Spleen (tissue), 7 donors: ENCODE results near the gene DUSP9.

ENCODE experiments used
- POLR2AphosphoS5 ChIP-seq, 3 donors: sonication (generic); formaldehyde crosslinking; IDR thresholded peaks; one replicate each; pipeline ENCODE4 v1.5.1; 2017; ENCODE audit warnings: antibody characterized with exemption in 3 of 3
- TF ChIP-seq, protein P1 (sequence below), 11 experiments: fragments of 200-600 bp in 7 of 11; fragments of 450-650 bp in 4 of 11; sonication (generic) in 4 of 11; IDR thresholded peaks in 8 of 11; conservative IDR thresholded peaks in 3 of 11; 1 replicate in 7 of 11; 2 replicates in 4 of 11; pipeline versions ENCODE4 v1.4.0 to v1.8.0; 2016 to 2021; ENCODE audit warnings: antibody characterized with exemption in 11 of 11, inconsistent platforms in 4 of 11, mild to moderate bottlenecking in 1 of 11
- donor health status: DM: no; HTN: no; CAD: no; lungs with moderate emphysema.
- donor health status: DM: no; HTN: no; CAD: no.
- donor health status: DM: no; HTN: no; CAD: no.

DNA sequence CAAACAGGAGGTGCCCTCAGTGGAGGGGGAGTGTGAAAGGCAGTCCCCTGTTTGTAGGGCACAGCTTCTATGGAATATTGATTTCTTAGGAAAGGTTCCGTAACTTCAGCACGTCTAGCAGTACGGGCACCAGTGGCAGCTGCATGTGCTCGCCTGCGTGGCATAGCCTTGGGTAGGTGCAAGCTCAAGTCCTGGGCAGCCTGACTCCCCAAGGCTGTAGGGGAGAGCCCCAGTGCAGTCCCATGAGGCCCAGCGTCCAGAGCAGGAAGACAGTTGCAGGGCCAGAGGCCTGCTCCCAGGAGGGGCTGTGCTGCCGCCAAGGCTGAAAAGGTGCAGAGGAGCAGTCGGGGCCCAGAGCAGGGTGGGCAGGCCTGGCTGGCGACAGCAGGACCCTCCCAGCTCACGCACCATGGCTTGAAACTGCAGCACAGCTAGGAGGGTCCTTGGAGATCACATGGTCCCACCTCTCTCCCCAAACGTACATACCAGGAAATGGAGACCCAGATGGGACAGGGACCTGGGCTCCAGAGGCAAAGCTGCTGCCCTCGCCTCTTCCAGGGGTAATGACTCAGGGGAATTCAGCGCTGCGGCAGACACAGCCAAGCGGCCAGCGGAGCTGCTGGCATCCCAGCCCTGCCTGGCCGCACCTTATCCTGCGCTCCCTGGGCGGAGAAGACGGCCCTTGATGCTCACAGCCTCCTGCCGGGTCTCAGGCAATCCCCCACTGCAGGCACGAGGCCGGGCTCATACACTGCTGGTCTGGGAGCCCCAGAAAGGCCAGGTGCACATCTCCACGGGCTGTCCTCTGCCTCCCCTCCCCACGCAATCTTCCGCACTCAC lies 6.0 kb upstream of the DUSP9 start:
- TF ChIP-seq POLR2AphosphoS5 (IDR thresholded peaks at IDR 0.05) = no peak
- TF ChIP-seq, protein P1, sequence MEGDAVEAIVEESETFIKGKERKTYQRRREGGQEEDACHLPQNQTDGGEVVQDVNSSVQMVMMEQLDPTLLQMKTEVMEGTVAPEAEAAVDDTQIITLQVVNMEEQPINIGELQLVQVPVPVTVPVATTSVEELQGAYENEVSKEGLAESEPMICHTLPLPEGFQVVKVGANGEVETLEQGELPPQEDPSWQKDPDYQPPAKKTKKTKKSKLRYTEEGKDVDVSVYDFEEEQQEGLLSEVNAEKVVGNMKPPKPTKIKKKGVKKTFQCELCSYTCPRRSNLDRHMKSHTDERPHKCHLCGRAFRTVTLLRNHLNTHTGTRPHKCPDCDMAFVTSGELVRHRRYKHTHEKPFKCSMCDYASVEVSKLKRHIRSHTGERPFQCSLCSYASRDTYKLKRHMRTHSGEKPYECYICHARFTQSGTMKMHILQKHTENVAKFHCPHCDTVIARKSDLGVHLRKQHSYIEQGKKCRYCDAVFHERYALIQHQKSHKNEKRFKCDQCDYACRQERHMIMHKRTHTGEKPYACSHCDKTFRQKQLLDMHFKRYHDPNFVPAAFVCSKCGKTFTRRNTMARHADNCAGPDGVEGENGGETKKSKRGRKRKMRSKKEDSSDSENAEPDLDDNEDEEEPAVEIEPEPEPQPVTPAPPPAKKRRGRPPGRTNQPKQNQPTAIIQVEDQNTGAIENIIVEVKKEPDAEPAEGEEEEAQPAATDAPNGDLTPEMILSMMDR (IDR thresholded peaks at IDR 0.05 in 8 of 11, conservative IDR thresholded peaks at IDR 0.05 in 3 of 11) = no peak
